ENCODE measurements around the gene ARMC9.

- TF ChIP-seq, protein P1, sequence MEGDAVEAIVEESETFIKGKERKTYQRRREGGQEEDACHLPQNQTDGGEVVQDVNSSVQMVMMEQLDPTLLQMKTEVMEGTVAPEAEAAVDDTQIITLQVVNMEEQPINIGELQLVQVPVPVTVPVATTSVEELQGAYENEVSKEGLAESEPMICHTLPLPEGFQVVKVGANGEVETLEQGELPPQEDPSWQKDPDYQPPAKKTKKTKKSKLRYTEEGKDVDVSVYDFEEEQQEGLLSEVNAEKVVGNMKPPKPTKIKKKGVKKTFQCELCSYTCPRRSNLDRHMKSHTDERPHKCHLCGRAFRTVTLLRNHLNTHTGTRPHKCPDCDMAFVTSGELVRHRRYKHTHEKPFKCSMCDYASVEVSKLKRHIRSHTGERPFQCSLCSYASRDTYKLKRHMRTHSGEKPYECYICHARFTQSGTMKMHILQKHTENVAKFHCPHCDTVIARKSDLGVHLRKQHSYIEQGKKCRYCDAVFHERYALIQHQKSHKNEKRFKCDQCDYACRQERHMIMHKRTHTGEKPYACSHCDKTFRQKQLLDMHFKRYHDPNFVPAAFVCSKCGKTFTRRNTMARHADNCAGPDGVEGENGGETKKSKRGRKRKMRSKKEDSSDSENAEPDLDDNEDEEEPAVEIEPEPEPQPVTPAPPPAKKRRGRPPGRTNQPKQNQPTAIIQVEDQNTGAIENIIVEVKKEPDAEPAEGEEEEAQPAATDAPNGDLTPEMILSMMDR (IDR thresholded peaks at IDR 0.05) = no peak
- TF ChIP-seq EP300 (IDR thresholded peaks at IDR 0.05) (no peak), POLR2AphosphoS5 (IDR thresholded peaks at IDR 0.05) (no peak), POLR2A (IDR thresholded peaks at IDR 0.05) (no peak)
These were observed 59.3 kb downstream of the ARMC9 start for GRCh38 chr2:231257763-231258162.

All from upper lobe of left lung (tissue), 4 donors.